ENCODE data around the gene CPA4. TPM values are rescaled to one million over a fixed set of nuclear protein-coding genes. Genes with fewer than 3 reads are reported as not detected.

The CPA4 gene
- total RNA-seq, 4 donors from 2014 or later = not detected

DNA sequence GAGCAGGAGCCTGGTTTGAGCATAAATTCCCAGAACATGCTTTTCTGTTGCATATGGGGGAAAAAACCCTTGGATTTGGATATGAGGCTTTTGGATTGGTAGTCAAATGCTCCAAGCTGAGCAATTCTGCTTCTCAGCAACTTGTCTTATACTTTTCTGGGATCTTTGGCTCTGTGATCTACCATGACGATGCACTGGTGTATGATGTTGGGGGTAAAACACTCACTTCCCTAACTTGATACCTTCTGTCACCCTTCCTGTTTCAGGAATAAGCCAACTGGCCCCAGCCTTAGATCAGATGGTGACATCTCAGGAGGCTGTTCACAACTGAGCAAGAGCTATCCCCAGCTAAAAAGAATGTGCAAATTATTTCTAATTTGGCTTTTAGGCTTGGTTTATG is 13.1 kb upstream of the CPA4 start:
- H3K9me3 ChIP-seq = no peaks in the 10 kb centered on the region
- intact Hi-C loops (cut with DNase I; ENCODE audit: low total_unique reads) (no loop called here), in situ Hi-C loops (cut with MboI; ENCODE audit: low pct_ligation_motif_present in 1 of 4, low pct_unique_long_range_greater_than_20kb in 1 of 4, low sequenced_read_pairs in 3 of 4) (loop anchor here in 1 of 4 donors (25.0 kb wide), 1 partner anchor 207 kb away; the partner anchor contains the start of gene MEST)
- peaks cover 0 to 8% (median 0%) of the 10 kb centered on the region in 4 donors for H3K4me1 ChIP-seq
- H3K4me3 ChIP-seq = no peak overlapping the region
- H3K27ac ChIP-seq = no peak overlapping the region
- TF ChIP-seq, protein P1, sequence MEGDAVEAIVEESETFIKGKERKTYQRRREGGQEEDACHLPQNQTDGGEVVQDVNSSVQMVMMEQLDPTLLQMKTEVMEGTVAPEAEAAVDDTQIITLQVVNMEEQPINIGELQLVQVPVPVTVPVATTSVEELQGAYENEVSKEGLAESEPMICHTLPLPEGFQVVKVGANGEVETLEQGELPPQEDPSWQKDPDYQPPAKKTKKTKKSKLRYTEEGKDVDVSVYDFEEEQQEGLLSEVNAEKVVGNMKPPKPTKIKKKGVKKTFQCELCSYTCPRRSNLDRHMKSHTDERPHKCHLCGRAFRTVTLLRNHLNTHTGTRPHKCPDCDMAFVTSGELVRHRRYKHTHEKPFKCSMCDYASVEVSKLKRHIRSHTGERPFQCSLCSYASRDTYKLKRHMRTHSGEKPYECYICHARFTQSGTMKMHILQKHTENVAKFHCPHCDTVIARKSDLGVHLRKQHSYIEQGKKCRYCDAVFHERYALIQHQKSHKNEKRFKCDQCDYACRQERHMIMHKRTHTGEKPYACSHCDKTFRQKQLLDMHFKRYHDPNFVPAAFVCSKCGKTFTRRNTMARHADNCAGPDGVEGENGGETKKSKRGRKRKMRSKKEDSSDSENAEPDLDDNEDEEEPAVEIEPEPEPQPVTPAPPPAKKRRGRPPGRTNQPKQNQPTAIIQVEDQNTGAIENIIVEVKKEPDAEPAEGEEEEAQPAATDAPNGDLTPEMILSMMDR (IDR thresholded peaks at IDR 0.05) = no peak
- no peak for TF ChIP-seq POLR2A (IDR thresholded peaks at IDR 0.05)
- no peak for TF ChIP-seq POLR2AphosphoS5 (IDR thresholded peaks at IDR 0.05)
- TF ChIP-seq EP300 (IDR thresholded peaks at IDR 0.05; ENCODE audit: low read depth) = no peak
- H3K36me3 ChIP-seq = no peaks in the 10 kb centered on the region
- H3K27me3 ChIP-seq = no peaks in the 10 kb centered on the region
- WGBS, 2 donors (ENCODE audit: low coverage in 1 of 2) = 78 to 88% methylated on average over 1 of the region's 1 CpG
- no peak for DNase-seq

DNA sequence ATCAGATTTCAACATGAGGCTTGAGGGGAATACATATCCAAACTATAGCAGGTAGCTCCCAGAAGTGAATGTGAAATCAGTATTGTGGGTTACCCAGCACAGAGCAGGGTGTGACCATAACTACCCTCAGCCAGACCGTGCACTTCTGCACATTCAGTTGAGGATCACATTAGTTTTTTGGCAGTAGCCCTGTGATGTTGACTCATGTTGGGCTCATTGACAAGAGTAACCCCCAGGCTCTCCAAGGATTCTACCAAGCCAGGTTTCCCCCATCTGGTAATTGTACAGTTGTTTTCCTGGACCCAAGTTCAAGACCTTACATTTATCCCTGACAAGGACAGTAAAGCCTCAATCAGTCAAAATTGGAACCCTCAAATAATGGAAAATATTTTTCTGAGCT is 11.7 kb upstream of the CPA4 start:
- Histone ChIP-seq H3K36me3 (no peaks in the 10 kb centered on the region), H3K27ac (no peak overlapping the region), H3K27me3 (no peaks in the 10 kb centered on the region), H3K4me1 (peaks cover 0 to 8% (median 0%) of the 10 kb centered on the region in 4 donors), H3K9me3 (no peaks in the 10 kb centered on the region), H3K4me3 (no peak overlapping the region)
- no peak for DNase-seq
- TF ChIP-seq POLR2AphosphoS5 (IDR thresholded peaks at IDR 0.05) = no peak
- TF ChIP-seq, protein P1 (IDR thresholded peaks at IDR 0.05) = no peak
- no peak for TF ChIP-seq POLR2A (IDR thresholded peaks at IDR 0.05)
- TF ChIP-seq EP300 (IDR thresholded peaks at IDR 0.05; ENCODE audit: low read depth) = no peak
- intact Hi-C loops (cut with DNase I; ENCODE audit: low total_unique reads) (no loop called here), in situ Hi-C loops (cut with MboI; ENCODE audit: low pct_ligation_motif_present in 1 of 4, low pct_unique_long_range_greater_than_20kb in 1 of 4, low sequenced_read_pairs in 3 of 4) (loop anchor here in 1 of 4 donors (25.0 kb wide), 1 partner anchor 206 kb away; the partner anchor contains the start of gene MEST)
- WGBS, 2 donors (ENCODE audit: low coverage in 1 of 2) = 80% methylated on average over 1 of the region's 1 CpG; no CpG with 5 or more reads in 1 of the 2 donors

DNA sequence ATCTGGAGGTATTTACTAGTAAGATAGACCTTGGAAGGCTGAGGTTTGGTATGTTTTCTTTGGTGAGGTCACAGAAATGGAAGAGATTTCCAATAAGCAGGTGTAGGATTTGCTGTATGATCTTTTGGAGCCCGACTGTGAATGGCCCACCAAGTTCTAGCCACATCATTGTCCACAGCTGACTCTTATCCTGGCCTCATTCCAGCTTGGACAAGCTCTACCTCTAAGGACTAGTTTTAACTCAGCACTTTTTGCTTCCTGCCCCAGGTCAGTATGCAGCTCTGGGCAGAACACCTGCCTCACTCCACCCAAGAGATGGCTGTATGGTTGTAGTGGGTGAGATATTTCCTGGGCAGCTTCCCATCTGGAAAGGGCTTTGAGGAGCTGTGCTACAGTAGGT is 6.1 kb upstream of the CPA4 start:
- 77% methylated on average over 1 of the region's 1 CpG; no CpG with 5 or more reads in 1 of the 2 donors for WGBS, 2 donors (ENCODE audit: low coverage in 1 of 2)
- no peak for TF ChIP-seq EP300 (IDR thresholded peaks at IDR 0.05; ENCODE audit: low read depth)
- TF ChIP-seq POLR2A (IDR thresholded peaks at IDR 0.05) = no peak
- TF ChIP-seq, protein P1 (IDR thresholded peaks at IDR 0.05) = no peak
- no peak for TF ChIP-seq POLR2AphosphoS5 (IDR thresholded peaks at IDR 0.05)
- H3K36me3 ChIP-seq = no peaks in the 10 kb centered on the region

DNA sequence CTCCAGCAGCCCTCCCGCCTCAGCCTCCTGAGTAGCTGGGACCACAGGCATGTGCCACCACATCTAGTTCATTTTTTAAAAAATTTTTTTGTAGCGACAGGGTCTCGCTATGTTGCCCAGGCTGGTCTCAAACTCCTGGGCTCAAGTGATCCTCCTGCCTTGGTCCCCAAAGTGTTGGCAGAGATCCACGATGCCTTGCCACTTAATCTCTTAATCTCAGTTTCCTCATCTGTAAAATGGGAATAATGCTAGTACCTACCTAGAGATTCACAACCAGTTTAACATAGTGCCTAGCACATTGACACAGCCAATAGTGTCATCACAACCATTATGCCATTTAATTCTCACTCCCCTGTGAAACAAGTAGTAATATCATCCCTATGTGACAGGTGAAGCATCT is 4.8 kb upstream of the CPA4 start:
- intact Hi-C loops (cut with DNase I; ENCODE audit: low total_unique reads) = no loop called here
- Histone ChIP-seq H3K4me1 (no peaks in the 10 kb centered on the region), H3K27ac (no peak overlapping the region), H3K9me3 (no peaks in the 10 kb centered on the region), H3K4me3 (no peak overlapping the region), H3K36me3 (no peaks in the 10 kb centered on the region), H3K27me3 (no peaks in the 10 kb centered on the region)
- no peak for DNase-seq
- in situ Hi-C loops (cut with MboI; ENCODE audit: low pct_ligation_motif_present in 1 of 4, low pct_unique_long_range_greater_than_20kb in 1 of 4, low sequenced_read_pairs in 3 of 4) = loop anchor here in 1 of 4 donors (25.0 kb wide), 1 partner anchor 199 kb away; the partner anchor contains the start of gene MEST
- WGBS, 2 donors (ENCODE audit: low coverage in 1 of 2) = 93 to 100% methylated on average over 4 of the region's 4 CpGs
- TF ChIP-seq EP300 (IDR thresholded peaks at IDR 0.05; ENCODE audit: low read depth) (no peak), POLR2AphosphoS5 (IDR thresholded peaks at IDR 0.05) (no peak), POLR2A (IDR thresholded peaks at IDR 0.05) (no peak)
- TF ChIP-seq, protein P1 (IDR thresholded peaks at IDR 0.05) = no peak

More for the DNA sequence above, 6.1 kb upstream of the CPA4 start:
- H3K9me3 ChIP-seq = no peaks in the 10 kb centered on the region
- intact Hi-C loops (cut with DNase I; ENCODE audit: low total_unique reads) = no loop called here
- H3K4me3 ChIP-seq = no peak overlapping the region
- H3K27ac ChIP-seq = no peak overlapping the region
- in situ Hi-C loops (cut with MboI; ENCODE audit: low pct_ligation_motif_present in 1 of 4, low pct_unique_long_range_greater_than_20kb in 1 of 4, low sequenced_read_pairs in 3 of 4) = loop anchor here in 1 of 4 donors (25.0 kb wide), 1 partner anchor 200 kb away; the partner anchor contains the start of gene MEST
- DNase-seq = no peak
- no peaks in the 10 kb centered on the region for H3K27me3 ChIP-seq
- no peaks in the 10 kb centered on the region for H3K4me1 ChIP-seq

All from transverse colon (tissue), 4 donors.